SK-N-SH treated with all-trans-retinoic acid at 6 μM for 48 hours (cell line): ENCODE measurements around the gene DGUOK.

Experiments used
- ATAC-seq: fragments of 200-7000 bp; cut with Tn5 transposase; 3 replicates; pipeline ENCODE4 v1.9.1; 2020; ENCODE audit warnings: mild to moderate bottlenecking, moderate library complexity
- BACH2 ChIP-seq: fragments of 250-450 bp; sonication (Bioruptor Pico); IDR thresholded peaks from 2 replicates; pipeline ENCODE4 v1.9.0; 2021; ENCODE audit warnings: mild to moderate bottlenecking, borderline replicate concordance
- CREB5 ChIP-seq: fragments of 250-450 bp; sonication (Bioruptor Pico); IDR thresholded peaks from 2 replicates; pipeline ENCODE4 v1.5.1; 2020; ENCODE audit warnings: low read depth, mild to moderate bottlenecking, moderate library complexity
- CSRNP3 ChIP-seq: fragments of 250-450 bp; sonication (Bioruptor Pico); IDR thresholded peaks from 2 replicates; pipeline ENCODE4 v1.5.1; 2021; ENCODE audit warnings: mild to moderate bottlenecking, moderate library complexity
- ESRRG ChIP-seq: fragments of 250-450 bp; sonication (Bioruptor Pico); IDR thresholded peaks from 2 replicates; pipeline ENCODE4 v1.6.1; 2021; ENCODE audit warnings: mild to moderate bottlenecking
- GLIS3 ChIP-seq: fragments of 250-450 bp; sonication (Bioruptor Pico); IDR thresholded peaks from 2 replicates; pipeline ENCODE4 v1.5.0; 2020; ENCODE audit warnings: mild to moderate bottlenecking, moderate library complexity
- OSR1 ChIP-seq: fragments of 250-450 bp; sonication (Bioruptor Pico); IDR thresholded peaks from 2 replicates; pipeline ENCODE4 v1.8.0; 2022; ENCODE audit warnings: moderate library complexity, mild to moderate bottlenecking, inconsistent platforms
- PATZ1 ChIP-seq: fragments of 250-450 bp; sonication (Bioruptor Pico); IDR thresholded peaks from 2 replicates; pipeline ENCODE4 v1.8.0; 2020; ENCODE audit warnings: mild to moderate bottlenecking, moderate library complexity, borderline replicate concordance
- POU6F1 ChIP-seq: fragments of 250-450 bp; sonication (Bioruptor Pico); IDR thresholded peaks from 2 replicates; pipeline ENCODE4 v1.8.0; 2021; ENCODE audit warnings: low read depth, mild to moderate bottlenecking, moderate library complexity, borderline replicate concordance
- PPARA ChIP-seq: fragments of 250-450 bp; sonication (Bioruptor Pico); IDR thresholded peaks from 2 replicates; pipeline ENCODE4 v1.5.0; 2020; ENCODE audit warnings: mild to moderate bottlenecking, borderline replicate concordance
- RARB ChIP-seq: fragments of 250-450 bp; sonication (Bioruptor Pico); IDR thresholded peaks from 2 replicates; pipeline ENCODE4 v1.8.0; 2021; ENCODE audit warnings: mild to moderate bottlenecking, moderate library complexity
- SNAI2 ChIP-seq: fragments of 250-450 bp; sonication (Bioruptor Pico); IDR thresholded peaks from 2 replicates; pipeline ENCODE4 v1.5.0; 2020; ENCODE audit warnings: mild to moderate bottlenecking, moderate library complexity
- TCF4 ChIP-seq: fragments of 250-450 bp; sonication (Bioruptor Pico); IDR thresholded peaks from 2 replicates; pipeline ENCODE4 v1.8.0; 2021; ENCODE audit warnings: mild to moderate bottlenecking, moderate library complexity, borderline replicate concordance
- TOX ChIP-seq: fragments of 250-450 bp; sonication (Bioruptor Pico); IDR thresholded peaks from 2 replicates; pipeline ENCODE4 v1.8.0; 2021; ENCODE audit warnings: mild to moderate bottlenecking, moderate library complexity, borderline replicate concordance
- TSHZ2 ChIP-seq: fragments of 250-450 bp; sonication (Bioruptor Pico); IDR thresholded peaks from 2 replicates; pipeline ENCODE4 v1.5.0; 2020; ENCODE audit warnings: mild to moderate bottlenecking, moderate library complexity
- ZC3H10 ChIP-seq: fragments of 250-450 bp; sonication (Bioruptor Pico); IDR thresholded peaks from 2 replicates; pipeline ENCODE4 v1.5.1; 2021; ENCODE audit warnings: mild to moderate bottlenecking, moderate library complexity
- ZNF565 ChIP-seq: fragments of 450-650 bp; formaldehyde crosslinking; conservative IDR thresholded peaks from 2 replicates; pipeline ENCODE4 v1.5.0; 2020; ENCODE audit warnings: low read depth, mild to moderate bottlenecking, moderate library complexity
- ZNF70 ChIP-seq: fragments of 450-650 bp; formaldehyde crosslinking; IDR thresholded peaks from 2 replicates; pipeline ENCODE4 v1.5.0; 2020; ENCODE audit warnings: mild to moderate bottlenecking, moderate library complexity
- ZNF8 ChIP-seq: fragments of 450-650 bp; formaldehyde crosslinking; IDR thresholded peaks from 2 replicates; pipeline ENCODE4 v1.5.0; 2020; ENCODE audit warnings: mild to moderate bottlenecking, moderate library complexity

Gene DGUOK

GRCh38 chr2:73990531-73990930 is 63.9 kb downstream of the DGUOK start:
- no peak for ATAC-seq
- TF ChIP-seq PPARA (CRISPR knock-in tag) = no peak
- no peak for TF ChIP-seq ZNF565 (CRISPR knock-in tag)
- TF ChIP-seq SNAI2 (CRISPR knock-in tag) = no peak
- no peak for TF ChIP-seq ZNF70 (CRISPR knock-in tag)
- TF ChIP-seq ZC3H10 (CRISPR knock-in tag) = no peak
- no peak for TF ChIP-seq TSHZ2
- no peak for TF ChIP-seq BACH2 (CRISPR knock-in tag)

- ATAC-seq = no peak
- TF ChIP-seq ZNF70 (CRISPR knock-in tag) (no peak), TSHZ2 (no peak), BACH2 (CRISPR knock-in tag) (no peak), OSR1 (CRISPR knock-in tag) (no peak), ZNF565 (CRISPR knock-in tag) (no peak), PPARA (CRISPR knock-in tag) (no peak), POU6F1 (CRISPR knock-in tag) (no peak), PATZ1 (CRISPR knock-in tag) (no peak), CSRNP3 (CRISPR knock-in tag) (no peak), ZC3H10 (CRISPR knock-in tag) (no peak), ESRRG (CRISPR knock-in tag) (no peak), RARB (CRISPR knock-in tag) (no peak), TCF4 (no peak), TOX (CRISPR knock-in tag) (no peak), ZNF8 (no peak)
Measured at GRCh38 chr2:73992036-73992435, 65.4 kb downstream of the DGUOK start.

- ATAC-seq = no peak
- TF ChIP-seq RARB (CRISPR knock-in tag) (no peak), ZNF565 (CRISPR knock-in tag) (no peak), GLIS3 (CRISPR knock-in tag) (no peak), ZNF70 (CRISPR knock-in tag) (no peak), PPARA (CRISPR knock-in tag) (no peak), CSRNP3 (CRISPR knock-in tag) (no peak), TOX (CRISPR knock-in tag) (no peak), PATZ1 (CRISPR knock-in tag) (no peak), CREB5 (CRISPR knock-in tag) (no peak), OSR1 (CRISPR knock-in tag) (no peak)
Measured at GRCh38 chr2:73993376-73993775, 66.7 kb downstream of the DGUOK start.
